Activated naive CD4-positive, alpha-beta T cell treated with anti-CD3 and anti-CD28 coated beads for 36 hours (primary cell): ENCODE results near the gene TMEM132D. TPM values are rescaled to one million over a fixed set of nuclear protein-coding genes. Genes with fewer than 3 reads are reported as not detected.

ENCODE experiments used
- CTCF ChIA-PET: fragments of 350-600 bp; sonication (Branson Sonifier 250); formaldehyde crosslinking; loops from one replicate; lab custom pipeline; 2021; ENCODE audit warnings: antibody characterized with exemption; lab: Charles Lee
- DNase-seq: peaks from one replicate; pipeline ENCODE4 v3.0.0-alpha.2; 2020
- H3K27ac Mint-ChIP-seq: one replicate; pipeline ENCODE4 v1.8.0; 2021; ENCODE audit warnings: mild to moderate bottlenecking, mixed read lengths
- H3K27me3 Mint-ChIP-seq: one replicate; pipeline ENCODE4 v1.8.0; 2021; ENCODE audit warnings: low read depth, mixed read lengths
- H3K36me3 Mint-ChIP-seq: one replicate; pipeline ENCODE4 v1.8.0; 2021; ENCODE audit warnings: low read depth, mixed read lengths
- H3K4me1 Mint-ChIP-seq: one replicate; pipeline ENCODE4 v1.8.0; 2021; ENCODE audit warnings: low read depth, mixed read lengths
- H3K4me3 Mint-ChIP-seq: one replicate; pipeline ENCODE4 v1.8.0; 2021; ENCODE audit warnings: mild to moderate bottlenecking, moderate library complexity, mixed read lengths
- H3K9me3 Mint-ChIP-seq: one replicate; pipeline ENCODE4 v1.8.0; 2021; ENCODE audit warnings: mixed read lengths
- intact Hi-C: fragments of 100-400 bp; cut with micrococcal nuclease; formaldehyde crosslinking; loops from one replicate; pipeline ENCODE4 v1.15.1; 2023
- total RNA-seq, 2 experiments: library from RNA; stranded (reverse); gene quantifications; one replicate each; pipeline ENCODE4 v1.2.3, GENCODE V29; 2021

TMEM132D gene
- total RNA-seq, 2 experiments from 2014 or later, result not detected

DNA sequence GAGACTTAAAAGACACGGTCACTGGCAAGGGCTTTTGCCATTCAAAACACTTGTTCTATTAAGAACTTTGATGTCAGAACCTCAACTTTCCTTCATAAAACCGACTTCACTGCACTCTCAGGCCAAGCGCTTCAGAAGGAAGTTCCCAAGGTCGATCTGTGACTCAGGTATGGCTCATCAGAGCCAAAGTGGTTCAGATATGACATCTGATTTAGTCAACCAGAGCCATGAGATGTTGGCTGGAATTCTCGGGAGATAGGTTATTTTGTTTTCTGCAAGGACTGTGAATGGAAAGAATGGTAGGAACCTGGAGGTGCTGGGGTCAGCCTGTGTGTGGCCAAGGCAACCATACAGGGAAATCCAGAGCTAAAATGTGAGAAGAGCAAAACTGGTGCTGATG lies 604.9 kb downstream of the TMEM132D start:
- intact Hi-C loops, result no loop called here
- H3K36me3 Mint-ChIP-seq, result peaks cover 2% of the 10 kb centered on the region
- H3K27me3 Mint-ChIP-seq, result no peaks in the 10 kb centered on the region
- no peak for DNase-seq
- CTCF ChIA-PET, result interaction anchor here (0.6 kb wide), 1 partner anchor 323 kb away, joined by 4 read pairs; no protein-coding TSS in a partner anchor
- peaks cover 11% of the 10 kb centered on the region for H3K9me3 Mint-ChIP-seq
- H3K4me3 Mint-ChIP-seq, result no peak overlapping the region
- no peaks in the 10 kb centered on the region for H3K4me1 Mint-ChIP-seq
- no peak overlapping the region for H3K27ac Mint-ChIP-seq

DNA sequence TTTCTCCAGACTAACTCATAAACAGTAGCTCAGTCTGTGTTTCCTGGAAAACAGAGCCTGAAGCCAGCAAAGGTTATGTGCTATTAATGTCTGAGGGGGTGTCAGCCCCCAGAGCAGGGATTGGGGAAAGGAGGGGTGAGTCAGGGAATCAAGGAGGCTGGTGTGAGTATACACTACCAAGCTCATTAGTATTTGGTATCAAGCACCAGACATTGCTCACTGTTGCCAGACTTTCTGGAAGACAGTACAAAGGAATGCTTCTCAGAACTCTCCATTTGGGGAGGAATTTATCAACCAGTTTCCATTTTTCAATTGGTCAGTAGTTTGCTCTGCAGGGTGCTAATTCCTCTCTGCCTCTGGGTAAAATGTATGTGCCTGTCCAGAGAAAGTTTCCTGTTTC lies 607.2 kb downstream of the TMEM132D start:
- Mint-ChIP-seq H3K9me3 (peaks cover 11% of the 10 kb centered on the region), H3K27ac (no peak overlapping the region), H3K36me3 (peaks cover 2% of the 10 kb centered on the region), H3K27me3 (no peaks in the 10 kb centered on the region), H3K4me1 (no peaks in the 10 kb centered on the region), H3K4me3 (no peak overlapping the region)
- no peak for DNase-seq
- CTCF ChIA-PET, result no interaction called here
- intact Hi-C loops, result no loop called here

DNA sequence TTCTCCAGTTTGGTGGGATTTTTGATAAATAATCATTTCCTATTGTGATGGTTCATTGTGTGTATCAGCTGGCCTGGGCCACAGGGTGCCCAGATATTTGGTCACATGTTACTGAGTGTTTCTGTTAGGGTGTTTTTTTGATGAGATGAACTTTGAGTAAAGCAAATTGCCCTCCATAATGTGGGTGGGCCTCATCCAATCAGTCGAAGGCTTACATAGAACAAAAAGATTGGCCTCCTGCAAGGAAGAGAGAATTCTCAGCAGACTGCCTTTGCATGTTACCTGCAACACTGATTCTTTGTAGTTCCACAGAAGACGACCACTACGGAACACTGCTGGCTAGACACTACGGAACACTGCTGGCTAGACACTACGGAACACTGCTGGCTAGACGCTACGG lies 609.0 kb downstream of the TMEM132D start:
- Mint-ChIP-seq H3K27me3 (no peaks in the 10 kb centered on the region), H3K27ac (no peak overlapping the region), H3K9me3 (peaks cover 7% of the 10 kb centered on the region), H3K36me3 (peaks cover 2% of the 10 kb centered on the region), H3K4me1 (no peaks in the 10 kb centered on the region), H3K4me3 (no peak overlapping the region)
- DNase-seq, result no peak
- CTCF ChIA-PET, result no interaction called here
- intact Hi-C loops, result no loop called here

DNA sequence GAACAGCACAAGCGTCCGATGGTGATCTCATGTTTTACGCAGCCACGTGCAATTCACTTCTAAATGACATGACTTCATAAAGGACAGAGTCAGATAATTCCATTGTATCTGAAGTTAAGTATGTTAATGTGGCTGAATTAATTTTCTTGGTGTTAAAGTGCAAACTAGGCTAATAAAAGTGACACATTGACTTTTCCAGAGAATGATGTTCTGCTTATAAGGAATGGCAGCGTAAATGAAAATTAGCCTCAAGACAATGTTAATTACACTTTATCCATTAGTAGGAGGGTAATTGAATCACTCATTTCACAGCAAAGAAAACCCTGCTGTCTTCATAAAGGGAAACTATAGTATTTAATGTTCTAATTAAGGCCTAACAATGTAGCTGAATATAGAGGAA lies 624.1 kb downstream of the TMEM132D start:
- Mint-ChIP-seq H3K4me3 (no peak overlapping the region), H3K27ac (no peak overlapping the region), H3K4me1 (no peaks in the 10 kb centered on the region), H3K27me3 (no peaks in the 10 kb centered on the region), H3K9me3 (peaks cover 5% of the 10 kb centered on the region), H3K36me3 (no peaks in the 10 kb centered on the region)
- intact Hi-C loops, result no loop called here
- CTCF ChIA-PET, result no interaction called here
- DNase-seq, result no peak

DNA sequence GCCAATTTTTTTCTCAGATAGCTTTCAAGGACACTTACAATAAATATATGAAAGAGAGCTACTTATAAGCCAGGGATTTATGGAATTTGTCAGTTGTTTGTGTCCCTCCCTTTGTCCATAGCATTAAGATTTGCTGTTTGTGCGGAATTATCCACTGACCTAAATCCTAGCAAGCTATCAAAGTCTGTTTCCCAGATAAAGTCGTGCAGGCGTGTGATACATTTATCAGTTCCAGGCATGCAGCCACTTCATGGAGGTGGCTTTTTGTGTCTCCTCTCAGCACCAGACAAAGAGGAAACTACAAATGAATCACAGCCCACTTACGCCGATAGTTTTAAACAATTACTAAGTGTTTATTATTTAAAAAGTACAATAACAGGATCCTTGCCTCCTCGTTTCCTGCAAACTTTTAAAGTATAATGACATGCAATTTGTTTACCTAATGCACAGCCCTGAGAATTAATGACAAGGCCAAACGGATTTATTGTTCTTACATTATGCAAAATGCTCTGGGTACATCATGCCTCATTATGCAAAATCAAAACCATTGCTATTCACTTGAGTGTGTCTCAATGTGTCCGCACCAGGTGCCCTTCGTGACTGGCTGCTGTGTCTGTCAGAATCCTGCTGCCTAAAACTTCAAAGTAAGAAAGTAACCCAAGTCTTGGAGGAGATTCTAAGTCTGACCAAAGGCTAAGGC lies 627.3 kb downstream of the TMEM132D start:
- DNase-seq, result no peak
- H3K4me3 Mint-ChIP-seq, result no peak overlapping the region
- H3K9me3 Mint-ChIP-seq, result peaks cover 2% of the 10 kb centered on the region
- no peak overlapping the region for H3K27ac Mint-ChIP-seq
- H3K27me3 Mint-ChIP-seq, result no peaks in the 10 kb centered on the region
- intact Hi-C loops, result no loop called here
- no peaks in the 10 kb centered on the region for H3K4me1 Mint-ChIP-seq
- no peaks in the 10 kb centered on the region for H3K36me3 Mint-ChIP-seq
- CTCF ChIA-PET, result no interaction called here

DNA sequence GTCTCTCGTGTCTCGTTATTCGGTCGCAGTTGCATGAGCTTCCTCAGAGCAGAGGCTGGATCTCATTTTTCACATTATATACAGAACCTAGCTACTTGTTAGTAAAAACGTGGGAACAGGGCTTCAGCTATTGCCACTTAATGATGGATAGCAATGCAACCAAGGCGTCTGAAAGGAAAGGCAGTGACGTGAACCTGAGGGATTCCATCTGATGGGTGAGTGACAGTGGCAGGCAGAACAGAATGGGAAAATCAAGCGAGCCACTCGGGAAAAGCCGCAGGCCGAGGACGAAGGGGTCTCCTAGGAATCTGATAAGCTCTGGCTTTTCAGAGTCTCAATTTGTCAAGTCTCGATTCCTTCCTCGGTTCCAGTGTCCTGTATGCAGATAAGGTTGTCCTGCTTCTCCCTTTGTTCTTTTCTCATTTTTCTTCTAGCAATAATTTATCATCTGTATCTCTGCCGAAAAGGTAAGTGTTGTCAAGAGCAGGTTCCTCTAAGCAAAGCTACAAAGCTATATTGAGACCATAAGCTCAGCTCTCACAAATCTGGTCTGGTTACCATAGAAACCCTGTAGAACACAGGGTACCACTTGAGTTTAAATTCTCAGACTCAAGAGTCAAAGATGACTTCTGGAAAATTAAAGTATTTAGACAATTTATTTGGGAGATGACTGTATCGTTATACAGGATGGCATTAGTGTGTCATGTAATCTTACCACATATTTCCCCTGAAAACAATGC lies 633.9 kb downstream of the TMEM132D start:
- DNase-seq, result no peak
- intact Hi-C loops, result no loop called here
- CTCF ChIA-PET, result no interaction called here
- Mint-ChIP-seq H3K9me3 (peaks cover 12% of the 10 kb centered on the region), H3K4me3 (no peak overlapping the region), H3K36me3 (no peaks in the 10 kb centered on the region), H3K27me3 (no peaks in the 10 kb centered on the region), H3K4me1 (no peaks in the 10 kb centered on the region), H3K27ac (no peak overlapping the region)

DNA sequence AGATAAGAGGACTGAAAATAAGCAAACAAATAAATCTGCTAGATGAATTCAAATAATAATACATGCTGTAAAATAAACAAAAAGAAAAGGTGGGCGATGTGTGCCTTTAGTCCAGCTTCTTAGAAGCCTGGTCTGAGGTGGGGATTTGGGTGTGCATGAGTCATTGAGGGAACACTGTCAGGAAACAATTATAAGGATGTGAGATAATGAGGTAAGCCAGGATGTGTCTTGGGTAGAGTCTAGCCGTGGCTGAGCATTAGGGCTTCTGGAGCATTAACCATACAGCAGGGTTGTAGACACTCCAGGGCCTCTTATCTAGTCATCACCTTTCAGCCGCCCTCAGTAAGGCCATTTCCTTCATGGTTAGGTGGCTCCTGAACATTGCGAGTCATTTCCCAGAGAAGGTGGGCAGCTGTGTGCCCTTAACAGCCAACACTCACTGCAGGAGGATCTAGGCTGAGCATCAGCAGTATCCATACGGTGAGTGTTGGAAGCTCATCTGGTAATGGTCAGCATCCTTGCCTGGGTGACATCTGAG lies 645.0 kb downstream of the TMEM132D start:
- intact Hi-C loops, result no loop called here
- no peaks in the 10 kb centered on the region for H3K36me3 Mint-ChIP-seq
- H3K4me1 Mint-ChIP-seq, result no peaks in the 10 kb centered on the region
- DNase-seq, result no peak
- CTCF ChIA-PET, result no interaction called here
- H3K9me3 Mint-ChIP-seq, result peaks cover 25% of the 10 kb centered on the region
- H3K4me3 Mint-ChIP-seq, result no peak overlapping the region
- peaks cover 7% of the 10 kb centered on the region for H3K27me3 Mint-ChIP-seq
- no peak overlapping the region for H3K27ac Mint-ChIP-seq

DNA sequence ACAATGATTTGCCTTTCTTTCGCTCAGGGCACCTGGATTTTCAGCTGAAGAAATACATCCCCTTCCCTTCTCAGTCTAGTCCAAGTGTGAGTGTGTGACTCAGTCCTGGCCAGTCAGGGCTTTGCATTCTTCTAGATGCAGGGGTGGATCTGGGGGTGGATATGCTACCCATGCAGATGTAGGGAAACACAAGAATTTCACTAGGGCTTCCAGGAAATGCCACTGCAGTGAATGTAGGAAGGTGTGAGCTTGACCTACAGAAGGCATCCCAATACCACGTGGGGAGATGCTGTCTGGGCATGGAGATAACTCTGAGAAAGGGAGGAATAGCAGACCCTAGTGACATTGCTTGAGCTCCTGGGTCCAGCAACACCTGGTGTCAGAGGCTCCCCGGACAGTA lies 646.3 kb downstream of the TMEM132D start:
- DNase-seq, result no peak
- intact Hi-C loops, result no loop called here
- CTCF ChIA-PET, result no interaction called here
- no peaks in the 10 kb centered on the region for H3K36me3 Mint-ChIP-seq
- no peak overlapping the region for H3K4me3 Mint-ChIP-seq
- peaks cover 18% of the 10 kb centered on the region for H3K9me3 Mint-ChIP-seq
- peaks cover 7% of the 10 kb centered on the region for H3K27me3 Mint-ChIP-seq
- no peak overlapping the region for H3K27ac Mint-ChIP-seq
- H3K4me1 Mint-ChIP-seq, result no peaks in the 10 kb centered on the region

DNA sequence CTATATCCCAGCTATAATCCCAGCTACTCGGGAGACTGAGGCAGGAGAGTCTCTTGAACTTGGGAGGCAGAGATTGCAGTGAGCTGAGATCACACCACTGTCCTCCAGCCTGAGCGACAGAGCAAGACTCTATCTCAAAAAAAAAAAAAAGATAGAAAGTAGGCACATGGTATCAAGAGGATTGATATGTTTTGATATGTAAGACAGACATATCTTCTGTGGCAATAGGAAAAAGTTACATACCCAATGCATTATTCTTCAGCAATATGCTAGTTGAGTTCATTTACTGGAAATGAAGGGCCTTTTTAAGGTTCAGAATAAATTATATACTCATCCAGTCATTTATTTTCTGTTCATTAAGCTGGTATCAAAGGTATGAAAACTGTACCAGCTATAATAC lies 657.2 kb downstream of the TMEM132D start:
- CTCF ChIA-PET, result interaction anchor here (1.0 kb wide), 1 partner anchor 68 kb away, joined by 3 read pairs; no protein-coding TSS in a partner anchor
- no peak for DNase-seq
- Mint-ChIP-seq H3K36me3 (no peaks in the 10 kb centered on the region), H3K27me3 (no peaks in the 10 kb centered on the region), H3K4me3 (no peak overlapping the region), H3K4me1 (no peaks in the 10 kb centered on the region), H3K9me3 (peaks cover 1% of the 10 kb centered on the region), H3K27ac (no peak overlapping the region)
- intact Hi-C loops, result no loop called here

DNA sequence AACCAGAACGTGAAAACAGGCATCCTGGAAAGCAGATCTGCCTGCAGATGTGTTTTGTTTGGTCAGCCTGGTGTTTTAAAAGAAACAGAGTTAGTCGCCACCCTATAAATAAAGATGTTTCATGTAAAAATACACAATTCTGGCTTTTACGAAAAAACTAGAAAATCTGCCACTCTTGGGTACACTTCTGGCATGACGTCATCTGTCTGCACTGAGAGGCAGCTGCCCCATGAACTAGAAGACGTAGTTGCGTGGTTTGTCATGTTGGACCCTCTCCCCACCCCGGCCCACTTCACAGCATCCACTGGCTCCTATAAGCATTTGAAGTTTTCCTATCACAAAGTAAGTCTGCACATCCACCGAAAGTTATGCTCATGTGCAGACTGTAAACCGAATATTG lies 658.1 kb downstream of the TMEM132D start:
- intact Hi-C loops, result no loop called here
- no peak overlapping the region for H3K4me3 Mint-ChIP-seq
- no peak for DNase-seq
- H3K27me3 Mint-ChIP-seq, result no peaks in the 10 kb centered on the region
- no peaks in the 10 kb centered on the region for H3K9me3 Mint-ChIP-seq
- no peaks in the 10 kb centered on the region for H3K4me1 Mint-ChIP-seq
- H3K36me3 Mint-ChIP-seq, result no peaks in the 10 kb centered on the region
- H3K27ac Mint-ChIP-seq, result no peak overlapping the region
- CTCF ChIA-PET, result no interaction called here

DNA sequence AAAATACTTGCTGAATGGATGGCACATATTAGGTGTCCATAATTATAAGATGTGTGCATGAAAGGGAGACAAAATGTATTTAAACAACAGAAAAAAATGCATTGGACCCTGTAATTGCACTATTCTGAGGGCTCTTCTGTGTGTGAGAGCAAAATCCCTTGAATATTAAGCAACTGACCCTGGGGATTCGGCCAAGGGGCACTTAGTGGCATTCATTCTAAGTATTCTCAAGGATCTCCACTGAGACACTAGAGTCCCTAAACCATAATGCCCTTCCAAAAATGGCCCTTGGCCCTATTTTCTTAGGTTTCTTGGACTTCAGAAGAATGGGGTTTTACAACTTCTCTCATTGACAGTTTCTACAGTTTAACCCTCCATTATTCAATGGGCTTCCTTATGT lies 662.0 kb downstream of the TMEM132D start:
- Mint-ChIP-seq H3K27me3 (no peaks in the 10 kb centered on the region), H3K4me3 (no peak overlapping the region), H3K27ac (no peak overlapping the region), H3K9me3 (peaks cover 4% of the 10 kb centered on the region), H3K4me1 (no peaks in the 10 kb centered on the region), H3K36me3 (no peaks in the 10 kb centered on the region)
- intact Hi-C loops, result no loop called here
- CTCF ChIA-PET, result no interaction called here
- no peak for DNase-seq

DNA sequence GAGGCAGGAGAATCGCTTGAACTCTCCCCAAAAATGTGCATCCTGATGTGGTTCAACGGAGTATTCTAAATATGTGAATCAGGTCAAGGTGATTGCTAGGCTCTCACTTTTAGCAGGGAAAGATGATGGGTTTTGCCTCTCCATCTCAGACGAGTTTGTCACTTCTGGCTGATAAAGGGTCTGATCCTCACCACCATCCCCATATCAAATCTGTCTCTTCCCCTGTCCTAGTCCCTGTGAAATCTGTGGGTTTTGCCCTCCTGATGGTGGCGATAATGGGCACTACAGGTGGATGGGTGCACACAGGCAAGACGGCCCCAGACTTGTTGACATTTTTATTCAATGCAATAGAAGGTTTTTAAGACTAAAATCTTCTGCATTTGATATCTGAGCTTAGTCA lies 665.9 kb downstream of the TMEM132D start:
- CTCF ChIA-PET, result no interaction called here

DNA sequence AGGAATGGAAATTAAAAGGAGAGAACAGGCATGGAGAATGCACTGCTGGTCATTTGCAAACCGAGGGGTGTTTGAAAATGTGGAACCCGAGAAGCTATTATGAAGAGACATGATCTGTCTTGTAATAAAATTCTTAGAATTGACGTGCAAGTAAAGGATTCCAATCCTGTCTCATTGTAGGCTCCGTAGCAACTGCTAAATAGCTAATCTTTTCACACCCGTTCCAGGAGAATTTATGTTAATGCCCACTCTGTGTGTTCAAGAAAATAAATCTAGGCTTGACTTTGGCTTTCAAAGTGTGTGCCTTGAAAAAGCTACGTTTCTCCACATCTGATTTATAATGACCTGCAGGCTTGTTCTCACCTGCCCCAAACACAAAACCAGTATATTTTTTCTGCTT lies 669.6 kb downstream of the TMEM132D start:
- Mint-ChIP-seq H3K27ac (no peak overlapping the region), H3K9me3 (peaks cover 5% of the 10 kb centered on the region), H3K4me3 (no peak overlapping the region), H3K36me3 (no peaks in the 10 kb centered on the region), H3K27me3 (no peaks in the 10 kb centered on the region), H3K4me1 (no peaks in the 10 kb centered on the region)
- DNase-seq, result no peak
- CTCF ChIA-PET, result no interaction called here
- intact Hi-C loops, result no loop called here

More for the DNA sequence above, 665.9 kb downstream of the TMEM132D start:
- Mint-ChIP-seq H3K4me3 (no peak overlapping the region), H3K4me1 (no peaks in the 10 kb centered on the region), H3K27me3 (no peaks in the 10 kb centered on the region), H3K36me3 (no peaks in the 10 kb centered on the region), H3K27ac (no peak overlapping the region), H3K9me3 (peaks cover 4% of the 10 kb centered on the region)
- intact Hi-C loops, result no loop called here
- DNase-seq, result no peak
